NB4 (cell line): ENCODE data around the gene NR6A1.

Experiments
- CTCF ChIP-seq: IDR thresholded peaks from one replicate; pipeline ENCODE4 v1.5.1; 2012; ENCODE audit warnings: low read depth, low read length
- MYC ChIP-seq: IDR thresholded peaks from 2 replicates; pipeline ENCODE4 v1.6.1; 2011; ENCODE audit warnings: low read depth, low read length
- POLR2A ChIP-seq: IDR thresholded peaks from 2 replicates; pipeline ENCODE4 v1.6.1; 2011; ENCODE audit warnings: mild to moderate bottlenecking; ENCODE audit not compliant: insufficient read length; ENCODE audit errors: extremely low read depth

GRCh38 chr9:124491049-124491975, 279.8 kb downstream of the NR6A1 start:
- TF ChIP-seq POLR2A (no peak), CTCF (no peak), MYC (no peak)
